Type B pancreatic cell (in vitro differentiated cells): Measurements from ENCODE around the gene YWHAG. TPM values are rescaled to one million over a fixed set of nuclear protein-coding genes. Genes with fewer than 3 reads are reported as not detected.
"Not testable (repeated sequence)": the region's sequence is repeated elsewhere in the genome, so short reads cannot be mapped to it uniquely, and the experiment has no call there.

Experiments used
- DNase-seq: peaks from one replicate; pipeline ENCODE4 v3.0.0; 2021; ENCODE audit warnings: mixed read lengths; ENCODE audit not compliant: unreplicated experiment; ENCODE audit errors: extremely low spot score
- H3K27ac Mint-ChIP-seq: 2 replicates; pipeline ENCODE4 v1.8.0; 2021; ENCODE audit warnings: mild to moderate bottlenecking, mixed read lengths
- H3K27me3 Mint-ChIP-seq: 2 replicates; pipeline ENCODE4 v1.8.0; 2021; ENCODE audit warnings: mixed read lengths
- H3K36me3 Mint-ChIP-seq: 2 replicates; pipeline ENCODE4 v1.8.0; 2021; ENCODE audit warnings: mixed read lengths
- H3K4me1 Mint-ChIP-seq: one replicate; pipeline ENCODE4 v1.8.0; 2021; ENCODE audit warnings: mixed read lengths; ENCODE audit not compliant: unreplicated experiment
- H3K4me3 Mint-ChIP-seq: 2 replicates; pipeline ENCODE4 v1.8.0; 2021; ENCODE audit warnings: mild to moderate bottlenecking, mixed read lengths
- H3K9me3 Mint-ChIP-seq: 2 replicates; pipeline ENCODE4 v1.8.0; 2021; ENCODE audit warnings: mixed read lengths
- CTCF ChIP-seq: fragments of 200-600 bp; sonication (generic); conservative IDR thresholded peaks from 2 replicates; pipeline ENCODE4 v1.5.0; 2021; ENCODE audit warnings: antibody characterized with exemption, mild to moderate bottlenecking
- total RNA-seq: library from RNA; stranded (reverse); gene quantifications from 2 replicates; pipeline ENCODE4 v1.2.1, GENCODE V29; 2021; ENCODE audit warnings: low replicate concordance

YWHAG gene
- total RNA-seq, 1 donor from 2014 or later, result 140 TPM

- no peak for TF ChIP-seq CTCF
- no peaks in the 10 kb centered on the region for H3K9me3 Mint-ChIP-seq
- H3K27me3 Mint-ChIP-seq, result no peaks in the 10 kb centered on the region
- no peaks in the 10 kb centered on the region for H3K36me3 Mint-ChIP-seq
- no peak overlapping the region for H3K27ac Mint-ChIP-seq
- peaks cover 4% of the 10 kb centered on the region for H3K4me1 Mint-ChIP-seq
- no peak for DNase-seq
- H3K4me3 Mint-ChIP-seq, result no peak overlapping the region
These were observed 41.5 kb upstream of the YWHAG start for GRCh38 chr7:76400248-76400647.

- no peak overlapping the region for H3K27ac Mint-ChIP-seq
These were observed 38.8 kb upstream of the YWHAG start for GRCh38 chr7:76397409-76398183.

GRCh38 chr7:76396864-76397263 is 38.1 kb upstream of the YWHAG start:
- H3K27ac Mint-ChIP-seq, result no peak overlapping the region
- H3K4me1 Mint-ChIP-seq, result peaks cover 5% of the 10 kb centered on the region
- H3K4me3 Mint-ChIP-seq, result no peak overlapping the region
- no peaks in the 10 kb centered on the region for H3K9me3 Mint-ChIP-seq
- H3K27me3 Mint-ChIP-seq, result no peaks in the 10 kb centered on the region
- no peak for DNase-seq
- no peaks in the 10 kb centered on the region for H3K36me3 Mint-ChIP-seq
- TF ChIP-seq CTCF, result no peak

More at GRCh38 chr7:76397409-76398183, 38.8 kb upstream of the YWHAG start:
- Mint-ChIP-seq H3K4me3 (no peak overlapping the region), H3K27me3 (no peaks in the 10 kb centered on the region), H3K9me3 (no peaks in the 10 kb centered on the region), H3K4me1 (peaks cover 4% of the 10 kb centered on the region), H3K36me3 (no peaks in the 10 kb centered on the region)
- no peak for DNase-seq
- no peak for TF ChIP-seq CTCF

GRCh38 chr7:76395965-76396726 is 37.4 kb upstream of the YWHAG start:
- no peak overlapping the region for H3K4me3 Mint-ChIP-seq
- no peak overlapping the region for H3K27ac Mint-ChIP-seq
- H3K27me3 Mint-ChIP-seq, result no peaks in the 10 kb centered on the region
- H3K9me3 Mint-ChIP-seq, result no peaks in the 10 kb centered on the region
- peaks cover 5% of the 10 kb centered on the region for H3K4me1 Mint-ChIP-seq
- H3K36me3 Mint-ChIP-seq, result no peaks in the 10 kb centered on the region
- no peak for DNase-seq
- TF ChIP-seq CTCF, result no peak

DNA sequence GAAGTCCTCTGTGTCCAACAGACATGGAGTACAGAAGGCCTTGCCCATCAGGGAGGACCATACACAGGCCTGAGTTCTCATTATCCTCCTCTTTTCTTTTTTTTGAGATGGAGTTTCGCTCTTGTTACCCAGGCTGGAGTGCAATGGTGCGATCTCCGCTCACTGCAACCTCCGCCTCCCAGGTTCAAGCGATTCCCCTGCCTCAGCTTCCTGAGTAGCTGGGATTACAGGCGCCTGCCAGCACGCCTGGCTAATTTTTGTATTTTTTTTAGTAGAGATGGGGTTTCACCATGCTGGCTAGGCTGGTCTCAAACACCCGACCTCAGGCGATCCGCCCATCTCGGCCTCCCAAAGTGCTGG is 36.8 kb upstream of the YWHAG start:
- H3K4me3 Mint-ChIP-seq, H3K9me3 Mint-ChIP-seq, H3K27ac Mint-ChIP-seq, H3K4me1 Mint-ChIP-seq, H3K36me3 Mint-ChIP-seq, H3K27me3 Mint-ChIP-seq, DNase-seq: not testable (repeated sequence)

DNA sequence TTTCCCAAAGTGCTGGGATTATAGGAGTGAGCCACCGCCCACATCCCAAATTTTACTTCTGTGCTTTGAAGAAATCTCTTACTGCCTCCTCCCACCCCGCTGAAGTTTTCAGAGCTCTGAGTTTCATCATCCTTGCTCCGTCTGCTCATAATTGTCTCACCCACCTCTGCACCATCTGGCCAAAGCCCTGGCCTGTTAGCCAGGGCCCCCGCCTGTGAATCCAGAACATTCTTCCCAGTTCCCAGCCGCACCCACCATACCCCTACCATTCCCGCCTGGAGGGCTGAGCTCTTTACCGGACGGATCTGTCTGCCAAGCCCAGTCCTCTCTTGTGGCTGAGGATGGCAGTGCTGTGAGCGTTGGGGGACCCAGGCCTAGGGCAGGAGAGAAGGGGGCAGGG is 36.2 kb upstream of the YWHAG start:
- no peaks in the 10 kb centered on the region for H3K27me3 Mint-ChIP-seq
- H3K4me3 Mint-ChIP-seq, result peak overlapping the region; percentile 58
- TF ChIP-seq CTCF, result no peak
- H3K4me1 Mint-ChIP-seq, result peaks cover 5% of the 10 kb centered on the region
- H3K36me3 Mint-ChIP-seq, result no peaks in the 10 kb centered on the region
- no peak for DNase-seq
- H3K9me3 Mint-ChIP-seq, result no peaks in the 10 kb centered on the region
- no peak overlapping the region for H3K27ac Mint-ChIP-seq
